ENCODE results near the gene EFEMP2.

EFEMP2 gene

DNA sequence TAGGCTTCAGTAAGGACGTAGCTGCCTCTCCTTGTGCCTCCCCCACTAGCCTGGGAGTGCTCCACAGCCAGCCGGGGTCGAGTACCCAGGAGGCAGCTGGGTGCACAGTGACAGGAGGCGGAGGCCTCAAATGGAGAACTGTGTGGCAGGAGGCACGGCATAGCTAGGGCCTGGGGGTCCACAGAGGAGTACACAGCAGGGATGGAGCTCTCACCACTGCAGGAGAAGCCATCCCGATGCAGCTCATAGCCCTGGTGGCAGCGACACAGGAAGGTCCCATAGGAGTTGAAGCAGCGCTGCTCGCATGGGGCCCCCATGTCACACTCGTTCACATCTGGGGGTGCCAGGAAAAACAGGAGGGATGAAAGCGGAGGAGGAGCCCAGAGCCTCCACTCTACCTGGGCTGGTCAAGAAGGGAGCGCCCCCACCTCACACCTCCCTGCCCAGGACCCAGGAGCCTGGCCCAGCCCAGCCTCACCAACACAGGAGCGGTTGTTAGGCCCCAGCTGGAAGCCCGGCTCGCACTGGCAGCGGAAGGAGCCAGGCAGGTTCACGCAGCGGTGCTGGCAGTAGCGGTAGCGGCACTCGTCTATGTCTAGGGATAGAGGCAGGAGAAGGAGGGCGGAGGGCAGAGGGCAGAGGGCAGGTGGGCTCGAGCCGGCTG is 2.8 kb downstream of the EFEMP2 start:
- H3K36me3 ChIP-seq (ENCODE audit: insufficient read depth, low read length), result peaks cover 8% of the 10 kb centered on the region; the same call in 1 of the 2 replicates
- H3K4me1 ChIP-seq (ENCODE audit: insufficient read depth, low read length, poor library complexity, severe bottlenecking), result peaks cover 34% of the 10 kb centered on the region
- TF ChIP-seq, protein P1, sequence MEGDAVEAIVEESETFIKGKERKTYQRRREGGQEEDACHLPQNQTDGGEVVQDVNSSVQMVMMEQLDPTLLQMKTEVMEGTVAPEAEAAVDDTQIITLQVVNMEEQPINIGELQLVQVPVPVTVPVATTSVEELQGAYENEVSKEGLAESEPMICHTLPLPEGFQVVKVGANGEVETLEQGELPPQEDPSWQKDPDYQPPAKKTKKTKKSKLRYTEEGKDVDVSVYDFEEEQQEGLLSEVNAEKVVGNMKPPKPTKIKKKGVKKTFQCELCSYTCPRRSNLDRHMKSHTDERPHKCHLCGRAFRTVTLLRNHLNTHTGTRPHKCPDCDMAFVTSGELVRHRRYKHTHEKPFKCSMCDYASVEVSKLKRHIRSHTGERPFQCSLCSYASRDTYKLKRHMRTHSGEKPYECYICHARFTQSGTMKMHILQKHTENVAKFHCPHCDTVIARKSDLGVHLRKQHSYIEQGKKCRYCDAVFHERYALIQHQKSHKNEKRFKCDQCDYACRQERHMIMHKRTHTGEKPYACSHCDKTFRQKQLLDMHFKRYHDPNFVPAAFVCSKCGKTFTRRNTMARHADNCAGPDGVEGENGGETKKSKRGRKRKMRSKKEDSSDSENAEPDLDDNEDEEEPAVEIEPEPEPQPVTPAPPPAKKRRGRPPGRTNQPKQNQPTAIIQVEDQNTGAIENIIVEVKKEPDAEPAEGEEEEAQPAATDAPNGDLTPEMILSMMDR (conservative IDR thresholded peaks at IDR 0.05; ENCODE audit: low read length), result no peak
- TF ChIP-seq EZH2phosphoT487 (IDR thresholded peaks at IDR 0.05; ENCODE audit: borderline replicate concordance), result no peak
- H3K4me2 ChIP-seq (ENCODE audit: low read depth, low read length, poor library complexity, severe bottlenecking), result peak overlapping the region; percentile 41
- no peaks in the 10 kb centered on the region for H3K9me3 ChIP-seq (ENCODE audit: insufficient read depth, low read depth, low read length)
- peaks cover 4% of the 10 kb centered on the region for H4K20me1 ChIP-seq (ENCODE audit: insufficient read depth, low read length, poor library complexity, severe bottlenecking)
- H3F3A ChIP-seq (ENCODE audit: low read depth), result no peaks in the 10 kb centered on the region
- no peak overlapping the region for H2AFZ ChIP-seq (ENCODE audit: low read length)
- H3K79me2 ChIP-seq (ENCODE audit: insufficient read depth, low read length), result peaks cover 5% of the 10 kb centered on the region; the same call in 1 of the 2 replicates
- H3K9me2 ChIP-seq (replicated peaks; ENCODE audit: low read depth, low read length), result no peaks in the 10 kb centered on the region
- H3K4me3 ChIP-seq (ENCODE audit: low read length, poor library complexity, severe bottlenecking), result peak overlapping the region; percentile 21
- peak overlapping the region; percentile 0 for H3K9ac ChIP-seq (ENCODE audit: low read depth, low read length, poor library complexity, severe bottlenecking)
- H3K27me3 ChIP-seq (ENCODE audit: insufficient read depth, low read length, poor library complexity, severe bottlenecking), result no peaks in the 10 kb centered on the region

DNA sequence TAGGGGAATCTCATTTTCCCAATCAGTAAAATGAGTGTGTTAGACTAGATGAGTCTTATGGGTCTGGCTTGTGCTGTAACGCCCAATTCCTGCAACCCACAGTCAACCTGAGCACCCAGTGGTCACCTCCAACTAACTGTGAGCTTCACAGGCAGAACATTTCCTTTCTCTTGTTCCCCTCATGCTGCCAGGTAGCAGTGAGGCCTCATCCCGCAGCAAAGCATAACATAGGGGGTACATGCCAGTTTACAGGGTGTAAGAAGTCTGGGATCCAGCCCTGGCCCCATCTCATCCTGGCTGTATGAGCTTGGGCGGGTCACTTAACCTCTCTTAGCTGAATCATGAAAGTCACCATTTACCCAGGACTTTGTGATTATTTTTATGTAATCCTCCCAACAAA is 3.7 kb downstream of the EFEMP2 start:
- Histone ChIP-seq H3K9ac (ENCODE audit: low read depth, low read length, poor library complexity, severe bottlenecking) (no peak overlapping the region), H3K36me3 (ENCODE audit: insufficient read depth, low read length) (peaks cover 17% of the 10 kb centered on the region; the same call in 1 of the 2 replicates), H3K4me1 (ENCODE audit: insufficient read depth, low read length, poor library complexity, severe bottlenecking) (peaks cover 34% of the 10 kb centered on the region), H3K4me3 (ENCODE audit: low read length, poor library complexity, severe bottlenecking) (no peak overlapping the region), H2AFZ (ENCODE audit: low read length) (no peak overlapping the region), H3K9me2 (replicated peaks; ENCODE audit: low read depth, low read length) (no peaks in the 10 kb centered on the region), H3K9me3 (ENCODE audit: insufficient read depth, low read depth, low read length) (no peaks in the 10 kb centered on the region), H4K20me1 (ENCODE audit: insufficient read depth, low read length, poor library complexity, severe bottlenecking) (peaks cover 4% of the 10 kb centered on the region), H3F3A (ENCODE audit: low read depth) (no peaks in the 10 kb centered on the region), H3K79me2 (ENCODE audit: insufficient read depth, low read length) (peaks cover 14% of the 10 kb centered on the region; the same call in 1 of the 2 replicates), H3K27me3 (ENCODE audit: insufficient read depth, low read length, poor library complexity, severe bottlenecking) (no peaks in the 10 kb centered on the region), H3K4me2 (ENCODE audit: low read depth, low read length, poor library complexity, severe bottlenecking) (no peak overlapping the region)
- TF ChIP-seq, protein P1 (conservative IDR thresholded peaks at IDR 0.05; ENCODE audit: low read length), result no peak
- no peak for TF ChIP-seq EZH2phosphoT487 (IDR thresholded peaks at IDR 0.05; ENCODE audit: borderline replicate concordance)

DNA sequence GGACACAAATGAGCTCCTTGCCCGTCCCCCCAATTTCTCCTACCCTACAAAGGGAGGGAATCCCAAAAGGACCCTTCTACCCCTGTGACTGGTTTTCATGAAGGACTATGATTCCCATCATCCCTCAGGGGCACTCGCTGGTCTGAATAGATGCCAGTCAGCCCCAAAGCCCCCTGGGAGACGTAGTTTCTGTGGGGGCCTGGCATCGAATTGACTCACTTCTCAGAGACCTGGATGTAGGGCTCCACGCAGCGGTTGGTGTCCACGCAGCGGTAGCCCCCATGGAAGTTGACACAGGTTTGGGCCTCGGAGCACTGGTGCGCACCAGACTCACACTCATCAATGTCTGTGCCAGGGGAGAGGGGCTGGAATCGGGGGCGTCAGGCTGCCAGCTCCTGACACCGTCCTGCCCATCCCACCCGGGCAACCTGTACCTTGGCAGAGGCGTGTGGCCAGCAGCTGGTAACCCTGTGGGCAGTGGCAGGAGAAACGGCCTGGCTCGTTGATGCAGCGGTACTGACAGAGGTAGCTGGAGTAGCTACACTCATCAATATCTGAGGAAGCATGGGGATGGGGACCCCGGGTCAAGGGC is 4.4 kb downstream of the EFEMP2 start:
- Histone ChIP-seq H3K9ac (ENCODE audit: low read depth, low read length, poor library complexity, severe bottlenecking) (no peak overlapping the region), H4K20me1 (ENCODE audit: insufficient read depth, low read length, poor library complexity, severe bottlenecking) (peaks cover 4% of the 10 kb centered on the region), H3K4me1 (ENCODE audit: insufficient read depth, low read length, poor library complexity, severe bottlenecking) (peaks cover 32% of the 10 kb centered on the region), H2AFZ (ENCODE audit: low read length) (no peak overlapping the region), H3K27me3 (ENCODE audit: insufficient read depth, low read length, poor library complexity, severe bottlenecking) (no peaks in the 10 kb centered on the region), H3K9me3 (ENCODE audit: insufficient read depth, low read depth, low read length) (no peaks in the 10 kb centered on the region), H3K9me2 (replicated peaks; ENCODE audit: low read depth, low read length) (no peaks in the 10 kb centered on the region), H3K4me2 (ENCODE audit: low read depth, low read length, poor library complexity, severe bottlenecking) (no peak overlapping the region), H3K79me2 (ENCODE audit: insufficient read depth, low read length) (peaks cover 21% of the 10 kb centered on the region; the same call in 1 of the 2 replicates), H3K4me3 (ENCODE audit: low read length, poor library complexity, severe bottlenecking) (no peak overlapping the region), H3F3A (ENCODE audit: low read depth) (no peaks in the 10 kb centered on the region), H3K36me3 (ENCODE audit: insufficient read depth, low read length) (peaks cover 24% of the 10 kb centered on the region; the same call in 1 of the 2 replicates)
- no peak for TF ChIP-seq EZH2phosphoT487 (IDR thresholded peaks at IDR 0.05; ENCODE audit: borderline replicate concordance)
- TF ChIP-seq, protein P1 (conservative IDR thresholded peaks at IDR 0.05; ENCODE audit: low read length), result no peak
